ENCODE measurements around the gene ZNF107.

The ZNF107 gene

DNA sequence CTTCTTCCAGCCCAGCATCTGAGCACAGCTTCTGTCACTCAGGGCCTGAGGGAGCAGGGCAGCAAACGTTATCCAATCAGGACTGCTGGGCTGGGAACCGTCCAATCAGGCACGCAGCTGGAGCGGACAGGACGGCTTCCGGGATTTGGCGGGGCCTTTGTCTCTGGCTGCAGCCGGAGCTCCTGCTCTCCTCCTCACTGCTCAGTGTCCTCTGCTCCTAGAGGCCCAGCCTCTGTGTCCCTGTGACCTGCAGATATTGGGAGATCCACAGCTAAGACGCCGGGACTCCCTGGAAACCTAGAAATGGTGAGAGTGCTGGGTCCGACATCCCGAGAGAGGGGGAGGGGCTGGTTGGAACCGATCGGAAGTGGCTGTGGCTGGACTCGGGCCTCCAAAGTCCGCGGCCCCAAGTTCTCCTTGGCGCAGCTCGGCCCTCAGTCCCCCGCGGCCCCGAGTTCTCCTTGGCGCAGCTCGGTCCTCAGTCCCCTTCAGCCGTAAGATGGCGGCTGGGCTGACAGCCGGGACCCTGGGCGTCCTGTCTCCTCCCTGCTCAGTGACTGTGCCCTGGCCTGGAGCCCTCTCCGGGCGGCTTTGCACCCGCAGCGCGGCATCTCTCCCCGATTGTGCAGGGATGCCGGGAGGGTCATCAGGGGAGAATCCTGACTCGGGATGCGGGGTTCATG is at the start of gene ZNF107:
TSS of gene ZNF107 (plus strand) at position 154 of the 683 bp plus-strand sequence. CDS start at position 304, 150 bp downstream.
- DNase-seq (ENCODE audit: low read depth), result peak; percentile 67

DNA sequence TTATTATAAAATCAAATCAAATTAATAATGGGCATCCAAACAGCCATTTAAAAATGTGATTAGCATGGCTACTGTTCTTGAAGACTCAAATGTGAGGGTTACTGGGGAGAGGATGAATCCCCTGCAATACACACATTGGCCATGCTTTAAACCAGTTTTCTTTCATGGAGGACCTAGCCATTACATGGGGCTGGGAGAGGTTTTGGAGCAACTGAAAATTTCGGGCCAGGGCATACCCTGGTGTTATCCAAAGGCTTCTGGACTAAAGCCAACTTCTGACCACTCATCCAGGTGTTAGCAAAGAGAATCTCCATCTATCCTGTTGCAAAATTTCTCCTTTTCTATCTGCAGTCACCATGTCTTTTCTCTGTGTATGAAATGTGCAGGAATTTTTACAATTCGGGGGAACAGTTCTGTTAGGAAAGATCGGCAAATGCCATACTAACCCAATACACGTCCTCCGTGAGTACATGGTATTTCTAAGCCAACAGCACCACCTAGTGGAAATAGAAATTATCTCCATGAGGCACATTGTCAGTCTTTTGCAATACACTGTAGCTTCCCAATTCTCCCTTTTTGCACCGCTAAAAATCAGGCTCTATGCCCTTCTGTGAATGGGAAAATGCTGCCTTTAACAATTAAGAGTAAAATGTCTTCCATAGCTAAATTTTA is 47.0 kb upstream of the ZNF107 start:
- no peak for DNase-seq (ENCODE audit: low read depth)

DNA sequence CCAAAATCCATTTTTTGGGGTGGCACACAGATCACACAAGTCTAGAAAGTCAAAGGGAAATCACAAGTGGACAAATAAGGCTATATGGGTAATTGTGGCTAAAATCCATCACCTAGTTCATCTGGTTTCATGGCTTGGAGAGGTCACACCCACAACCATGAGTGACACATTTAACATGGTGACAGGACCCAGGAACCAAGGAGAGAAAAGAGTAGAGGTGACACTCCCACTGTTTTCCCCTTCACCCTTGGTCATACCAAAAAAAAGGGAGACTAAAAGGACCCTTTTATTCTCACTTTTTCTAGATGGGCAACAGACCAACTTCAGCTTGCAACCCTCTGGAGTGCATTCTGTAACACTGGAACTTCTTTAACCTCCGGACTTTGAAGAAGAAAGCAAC is 46.2 kb upstream of the ZNF107 start:
- DNase-seq (ENCODE audit: low read depth), result no peak

DNA sequence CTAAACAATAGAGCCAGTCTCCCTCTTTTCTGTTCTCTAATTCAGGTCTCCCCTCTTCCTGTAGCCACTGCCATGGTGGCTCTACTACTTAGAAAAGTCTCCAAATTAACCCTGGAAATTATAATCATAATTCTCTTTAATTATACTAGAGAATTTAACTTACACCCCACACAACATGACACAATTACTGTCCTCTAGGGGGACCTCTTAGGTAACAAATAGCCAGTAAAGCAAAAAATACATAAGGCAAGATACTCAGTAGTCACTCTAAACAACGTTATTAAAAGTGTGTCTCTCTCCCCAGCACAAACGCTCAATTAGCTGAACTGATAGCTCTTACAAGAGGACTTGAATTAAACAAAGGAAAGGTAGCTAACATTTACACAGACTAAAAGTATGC is 44.3 kb upstream of the ZNF107 start:
- no peak for DNase-seq (ENCODE audit: low read depth)

DNA sequence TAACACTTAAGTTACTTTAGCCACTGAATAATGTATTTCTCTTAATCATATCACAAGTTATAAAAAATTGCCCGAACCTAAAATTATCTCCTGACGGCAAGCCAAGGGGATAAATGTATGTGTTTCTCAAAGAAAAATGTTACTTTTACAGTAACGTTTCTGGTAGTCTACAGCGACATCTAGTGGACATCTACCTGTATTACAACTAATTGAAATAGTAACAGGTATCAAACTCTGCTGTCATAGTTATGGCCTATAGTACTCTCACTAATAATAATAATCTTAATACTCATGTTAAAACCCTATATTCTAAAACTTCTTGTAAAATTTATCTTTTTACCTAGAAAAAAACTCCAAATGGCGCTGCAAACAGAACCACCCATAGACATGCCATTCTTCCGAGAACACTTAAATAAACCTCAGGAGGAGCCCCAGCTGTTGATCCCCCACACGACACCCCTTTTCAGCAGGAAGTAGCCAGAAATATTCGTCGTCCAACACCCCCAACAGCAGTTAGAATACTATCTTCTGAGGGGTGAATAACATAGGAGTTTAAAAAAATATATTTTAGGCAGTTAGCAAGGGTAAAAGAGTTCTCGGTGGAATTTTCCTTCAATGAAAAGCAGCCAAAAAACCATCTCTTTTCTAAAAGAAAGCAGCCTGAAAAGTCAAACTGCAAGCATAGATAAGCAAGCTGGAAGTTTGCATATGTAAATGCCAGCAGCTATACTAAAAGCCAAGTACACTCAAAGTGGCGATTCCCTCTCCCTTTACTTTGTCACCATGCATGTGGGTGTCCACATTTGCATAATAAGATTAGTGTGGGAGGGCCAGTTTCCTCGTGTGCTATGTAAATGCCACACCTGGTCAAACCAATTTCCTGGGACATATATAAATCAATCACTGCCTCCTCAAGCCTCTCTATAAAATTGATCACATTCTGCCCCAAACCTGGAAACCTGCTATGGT is 40.5 kb upstream of the ZNF107 start:
- DNase-seq (ENCODE audit: low read depth), result no peak

DNA sequence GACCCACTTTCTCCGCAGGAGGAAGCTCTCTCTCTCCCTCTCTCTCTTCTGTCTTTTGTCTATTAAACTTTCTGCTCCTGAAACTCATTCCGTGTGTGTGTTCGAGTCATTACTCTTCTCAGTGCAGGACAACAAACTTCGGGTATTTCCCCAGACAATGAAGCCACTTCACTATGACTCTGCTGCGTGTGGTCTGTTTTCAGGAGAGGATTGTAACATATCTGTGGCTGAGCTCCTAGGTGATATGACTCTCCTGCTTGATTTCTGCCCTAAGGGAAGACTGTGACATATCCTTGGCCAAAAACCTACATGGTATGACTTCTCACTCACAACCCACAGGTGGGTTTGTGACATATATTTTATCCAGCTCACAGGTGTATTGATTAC is 39.9 kb upstream of the ZNF107 start:
- no peak for DNase-seq (ENCODE audit: low read depth)

DNA sequence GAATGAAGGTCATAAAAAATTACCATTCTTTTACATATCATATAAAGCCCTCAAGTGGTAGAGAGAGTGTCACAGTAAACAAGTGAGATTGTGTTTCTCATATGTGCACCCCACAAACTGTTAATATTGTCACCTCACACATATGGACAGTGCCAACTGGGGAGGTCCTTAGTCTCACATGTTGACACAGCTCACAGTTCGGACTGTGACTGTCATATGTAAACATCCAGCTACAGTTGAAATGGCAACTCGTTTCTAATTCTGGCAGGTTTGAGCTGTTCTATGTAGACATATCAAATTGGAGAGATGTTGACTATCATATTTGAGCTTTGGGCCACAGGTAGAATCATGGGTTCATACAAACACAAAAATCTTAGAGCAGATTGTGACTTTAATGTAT is 39.4 kb upstream of the ZNF107 start:
- no peak for DNase-seq (ENCODE audit: low read depth)

DNA sequence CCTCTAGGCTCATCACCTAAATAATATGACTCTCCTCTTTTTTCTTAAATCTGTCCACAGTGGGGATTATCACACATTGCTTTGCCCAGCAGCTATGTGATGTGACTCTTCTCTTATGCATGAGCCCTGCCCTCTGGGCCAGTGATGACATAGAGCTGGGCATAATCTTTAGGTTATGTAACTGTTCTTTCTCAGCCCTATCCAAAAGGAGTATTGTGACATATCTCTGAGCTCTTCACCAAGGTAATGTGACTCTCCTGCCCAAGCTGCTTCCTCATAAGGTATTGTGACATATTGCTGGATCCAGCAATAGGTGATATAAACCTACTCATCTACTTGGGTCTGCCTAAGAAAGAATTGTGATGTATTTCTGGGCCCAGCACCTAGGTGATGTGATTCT is 37.7 kb upstream of the ZNF107 start:
- no peak for DNase-seq (ENCODE audit: low read depth)

DNA sequence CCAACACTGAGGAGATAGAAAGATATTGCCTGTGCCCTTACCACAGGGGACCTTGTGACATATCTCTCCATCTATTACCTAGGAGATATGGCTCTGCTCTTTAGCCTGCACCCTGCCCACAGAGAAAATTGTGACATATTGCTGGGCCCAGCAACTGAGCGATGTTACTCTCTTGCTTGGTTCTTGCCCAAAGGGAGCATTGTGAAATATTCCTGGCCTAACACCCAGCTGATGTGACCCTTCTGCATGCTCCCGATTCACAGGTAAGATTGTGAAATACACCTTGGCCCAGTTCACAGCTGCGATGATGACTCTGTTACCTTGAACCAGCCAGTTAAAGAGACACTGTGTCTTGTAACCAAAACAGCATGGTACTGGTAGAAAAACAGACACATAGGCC is 37.2 kb upstream of the ZNF107 start:
- DNase-seq (ENCODE audit: low read depth), result no peak

DNA sequence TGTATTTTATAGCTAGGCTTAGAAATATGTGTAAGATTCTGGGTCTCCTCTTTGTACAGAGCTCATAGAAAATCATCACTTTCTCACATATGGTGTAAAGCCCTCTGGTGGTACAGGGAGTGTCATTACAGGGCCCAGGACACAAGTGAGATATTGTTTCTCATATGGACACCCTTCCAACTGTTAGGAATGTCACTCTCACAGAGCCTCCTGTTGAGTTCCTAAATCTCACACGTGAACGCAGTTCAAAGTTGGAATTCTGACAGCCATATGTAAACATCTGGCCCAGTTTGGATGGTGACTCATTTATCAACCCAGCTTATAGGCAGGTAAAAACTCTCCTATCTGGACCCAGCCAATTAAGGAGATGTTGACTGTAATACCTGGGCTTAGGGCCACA is 35.4 kb upstream of the ZNF107 start:
- DNase-seq (ENCODE audit: low read depth), result no peak

DNA sequence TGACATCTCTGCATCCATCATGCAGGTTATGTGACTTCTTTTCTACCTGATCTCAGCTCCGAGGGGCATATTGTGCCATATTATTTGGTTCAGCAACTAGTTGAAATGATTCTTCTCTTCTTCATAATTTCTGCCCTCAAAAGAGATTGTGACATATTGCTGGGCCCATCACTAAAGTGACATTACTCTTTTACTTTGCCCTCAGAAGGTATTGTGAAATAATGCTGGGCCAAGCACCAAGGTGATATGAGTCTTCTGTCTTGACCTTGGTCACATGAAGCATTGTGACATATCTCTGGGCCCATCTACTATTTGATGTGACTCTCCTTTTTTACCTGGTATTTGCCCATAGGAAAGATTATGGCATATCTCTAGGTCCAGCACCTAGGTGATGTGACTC is 33.9 kb upstream of the ZNF107 start:
- no peak for DNase-seq (ENCODE audit: low read depth)

DNA sequence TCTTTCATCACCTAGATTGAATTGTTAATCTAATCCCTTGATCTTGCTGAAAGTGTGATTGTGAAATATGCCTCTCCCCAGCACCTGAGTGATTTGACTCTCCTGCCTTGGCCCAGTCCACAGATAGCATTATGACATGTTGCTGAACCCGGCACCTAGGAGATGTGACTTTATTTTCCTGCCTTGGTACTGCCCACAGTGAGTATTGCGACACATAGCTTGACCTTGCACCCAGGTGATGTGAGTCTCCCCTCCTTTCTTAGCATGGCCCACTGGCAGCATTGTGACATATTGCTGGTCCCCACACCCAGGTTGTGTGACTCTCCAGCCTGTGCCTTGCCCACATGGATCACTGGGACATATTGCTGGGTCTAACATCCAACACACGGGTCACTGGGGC is 32.5 kb upstream of the ZNF107 start:
- no peak for DNase-seq (ENCODE audit: low read depth)

DNA sequence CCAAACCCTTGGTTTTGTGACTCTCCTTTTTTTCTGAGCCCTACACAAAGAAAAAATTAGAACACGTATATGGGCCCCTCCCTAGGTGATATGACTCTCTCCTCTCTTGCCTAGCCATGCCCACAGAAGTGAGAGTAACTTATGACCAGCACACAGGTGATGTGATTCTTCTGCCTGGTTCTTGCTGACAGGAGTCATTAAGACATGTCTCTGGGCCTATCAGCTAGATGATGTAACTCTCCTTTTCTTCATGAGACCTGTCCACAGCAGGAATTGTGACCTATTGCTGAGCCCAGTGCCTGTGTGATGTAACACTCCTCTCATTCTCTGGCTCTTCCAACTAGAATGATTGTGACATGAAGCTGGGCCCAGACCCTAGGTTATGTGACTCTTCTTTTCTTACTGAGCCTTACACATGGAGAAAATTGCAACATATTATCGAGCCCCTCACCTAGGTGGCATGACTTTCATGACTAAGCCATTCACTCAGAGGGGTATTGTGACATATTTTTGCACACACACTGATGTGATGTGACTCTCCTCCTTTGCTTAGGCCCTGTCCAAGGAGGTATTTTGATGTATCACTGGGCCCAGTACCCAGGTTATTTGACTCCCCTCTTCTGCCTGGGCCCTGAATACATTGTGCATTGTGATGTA is 31.4 kb upstream of the ZNF107 start:
- DNase-seq (ENCODE audit: low read depth), result no peak

DNA sequence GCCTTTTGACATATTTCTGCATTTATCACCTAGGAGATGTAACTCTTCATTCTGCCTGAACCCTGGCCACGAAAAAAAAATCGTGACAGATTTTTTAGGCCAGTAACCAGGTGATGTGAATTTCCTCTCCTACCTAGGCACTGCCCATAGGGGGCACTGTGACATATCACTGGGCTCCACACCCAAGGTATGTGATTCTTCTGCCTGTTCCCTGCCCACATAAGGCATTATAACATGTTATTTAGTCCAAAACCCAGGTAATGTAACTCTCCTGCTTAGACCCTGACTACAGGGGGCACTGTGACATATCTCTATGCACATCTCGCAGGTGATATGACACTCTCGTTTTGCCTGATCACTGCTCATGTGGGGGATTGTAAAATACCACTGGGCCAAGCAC is 29.5 kb upstream of the ZNF107 start:
- no peak for DNase-seq (ENCODE audit: low read depth)

DNA sequence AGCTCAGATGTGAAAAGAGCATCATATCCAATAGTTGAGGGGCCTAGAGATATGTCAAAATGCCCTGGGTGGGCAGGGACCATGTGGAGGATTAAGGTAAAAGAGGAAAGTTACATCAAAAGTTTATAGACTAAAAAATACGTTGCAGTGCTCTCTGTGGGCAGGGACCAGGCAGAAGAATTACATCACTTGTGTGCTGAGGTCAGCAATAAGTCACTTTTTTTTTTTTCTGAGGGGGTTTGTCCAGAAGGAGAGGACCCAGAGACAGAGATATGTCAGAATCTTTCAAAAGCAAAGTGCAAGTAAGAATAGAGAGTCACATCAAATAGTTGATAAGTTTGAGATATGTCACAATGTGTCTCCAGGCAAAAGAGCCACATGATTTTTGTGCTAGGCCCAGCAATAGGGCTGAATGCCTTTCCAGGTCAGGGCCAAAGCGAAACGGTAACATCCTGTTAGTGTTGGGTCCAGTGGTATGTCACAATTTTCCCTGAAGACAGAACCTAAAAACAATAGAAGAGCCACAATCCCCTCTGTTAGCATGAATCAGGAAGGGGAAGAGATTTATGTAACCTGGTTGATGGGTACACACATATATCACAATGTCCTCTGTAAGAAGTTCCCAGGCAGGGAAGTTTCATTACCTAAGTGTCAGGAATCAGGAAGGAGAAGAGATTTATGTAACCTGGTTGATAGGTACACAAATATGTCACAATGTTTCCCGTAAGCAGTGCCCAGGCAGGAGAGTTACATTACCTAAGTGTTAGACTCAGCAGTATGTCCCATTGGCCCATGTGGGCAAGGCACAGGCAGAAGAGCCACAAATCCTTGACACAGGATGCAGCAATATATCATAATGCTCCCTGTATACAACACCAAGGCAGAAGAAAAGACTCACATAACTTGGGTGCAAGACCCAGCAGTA is 28.1 kb upstream of the ZNF107 start:
- DNase-seq (ENCODE audit: low read depth), result no peak

DNA sequence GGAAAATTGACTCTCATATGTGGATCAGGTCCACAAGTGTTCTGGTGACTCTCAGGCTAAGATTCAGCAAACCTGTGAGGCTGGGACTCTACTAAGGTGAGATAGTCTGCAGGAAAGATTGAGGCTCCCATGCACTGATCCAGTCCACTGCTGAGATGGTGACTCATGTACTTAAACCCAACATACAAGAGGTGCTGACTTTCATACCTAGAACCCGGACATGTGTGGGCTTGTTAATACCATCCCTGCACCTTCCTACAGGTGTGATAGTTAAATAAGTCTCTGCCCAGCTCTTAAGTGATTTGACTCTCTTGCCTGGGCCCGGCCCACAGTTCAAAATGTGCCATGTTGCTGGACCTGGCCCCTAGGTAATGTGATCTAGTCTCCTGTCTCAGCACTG is 27.1 kb upstream of the ZNF107 start:
- DNase-seq (ENCODE audit: low read depth), result no peak

DNA sequence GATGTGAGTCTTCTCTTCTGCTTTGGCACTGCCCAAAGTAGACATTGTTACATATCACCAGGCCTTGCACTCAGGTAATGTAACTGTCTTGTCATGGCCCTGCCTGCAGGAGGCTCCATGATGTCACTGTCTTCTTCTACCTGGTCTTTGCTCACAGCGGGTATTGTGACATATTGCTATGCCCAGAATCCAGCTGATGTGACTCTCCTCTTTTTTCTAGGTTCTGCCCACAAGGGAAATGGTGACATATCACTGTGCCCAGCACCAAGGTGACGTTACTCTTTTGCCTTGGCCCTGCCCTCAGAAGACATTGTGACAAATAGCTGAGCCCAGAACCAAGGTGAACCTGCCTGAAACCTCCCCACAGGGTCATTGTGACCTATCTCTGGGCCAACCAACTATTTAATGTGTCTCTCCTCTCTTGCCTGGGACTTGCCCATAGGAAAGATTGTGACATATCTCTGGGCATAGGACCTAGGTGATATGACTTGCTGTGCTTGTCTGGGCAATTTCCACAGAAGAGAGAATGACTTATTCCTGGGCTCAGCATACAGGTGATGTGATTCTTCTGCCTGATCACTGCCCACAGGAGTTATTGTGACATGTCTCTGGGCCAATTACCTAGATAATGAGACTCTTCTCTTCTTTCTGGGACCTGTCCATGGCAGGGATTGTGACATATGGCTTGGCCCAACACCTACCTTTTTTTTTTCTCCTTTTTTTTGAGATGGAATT is 26.5 kb upstream of the ZNF107 start:
- no peak for DNase-seq (ENCODE audit: low read depth)

DNA sequence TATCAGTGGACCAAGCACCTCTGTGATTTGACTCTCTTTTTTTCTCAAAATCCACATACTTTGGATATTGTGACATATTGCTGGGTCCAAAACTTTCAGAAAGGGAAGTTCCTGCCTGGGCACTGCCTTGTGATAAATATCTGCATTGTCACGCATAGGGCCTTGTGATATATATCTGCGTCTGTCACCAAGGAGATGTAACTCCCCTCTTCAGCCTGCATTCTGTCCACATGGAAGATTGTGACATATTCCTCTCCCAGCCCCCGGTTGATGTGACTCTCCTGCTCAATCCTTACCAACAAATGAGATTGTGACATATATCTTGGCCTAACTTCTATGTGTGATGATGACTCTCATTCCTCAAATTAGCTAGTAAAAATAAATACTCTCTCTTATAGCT is 25.4 kb upstream of the ZNF107 start:
- no peak for DNase-seq (ENCODE audit: low read depth)

DNA sequence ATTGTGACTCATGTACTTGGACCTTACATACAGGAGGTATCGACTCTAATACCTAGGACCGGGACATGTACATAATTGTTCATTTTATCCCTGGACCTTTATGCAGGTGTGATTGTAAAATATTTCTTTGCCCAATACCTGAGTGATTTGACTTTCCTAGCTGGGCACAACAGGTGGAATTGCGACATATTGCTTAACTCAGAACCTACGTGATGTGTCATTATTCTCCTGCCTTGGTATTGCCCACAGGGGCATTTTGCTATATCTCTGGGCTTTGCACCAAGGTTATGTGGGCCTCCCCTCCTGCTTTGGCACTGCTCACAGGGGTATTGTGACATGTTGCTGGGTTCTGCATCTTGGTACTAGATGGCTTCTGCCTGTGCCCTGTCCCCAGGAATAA is 23.9 kb upstream of the ZNF107 start:
- DNase-seq (ENCODE audit: low read depth), result no peak

DNA sequence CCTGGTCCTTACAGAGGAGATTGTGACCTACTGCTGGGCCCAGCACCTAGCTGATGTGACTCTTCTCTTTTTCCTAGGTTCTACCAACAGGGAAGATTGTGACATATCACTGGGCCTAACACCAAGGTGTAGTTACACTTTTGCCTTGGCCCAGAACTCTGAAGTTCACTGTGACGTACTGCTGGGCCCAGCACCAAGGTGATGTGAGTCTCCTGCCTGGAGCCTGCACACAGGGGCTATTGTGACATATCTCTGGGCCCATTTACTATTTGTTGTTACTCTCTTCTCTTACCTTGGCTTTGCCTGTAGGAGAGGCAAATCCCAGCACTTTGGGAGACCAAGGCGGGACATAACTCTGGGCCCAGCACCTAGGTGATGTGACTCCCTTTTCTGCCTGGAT is 23.1 kb upstream of the ZNF107 start:
- no peak for DNase-seq (ENCODE audit: low read depth)

DNA sequence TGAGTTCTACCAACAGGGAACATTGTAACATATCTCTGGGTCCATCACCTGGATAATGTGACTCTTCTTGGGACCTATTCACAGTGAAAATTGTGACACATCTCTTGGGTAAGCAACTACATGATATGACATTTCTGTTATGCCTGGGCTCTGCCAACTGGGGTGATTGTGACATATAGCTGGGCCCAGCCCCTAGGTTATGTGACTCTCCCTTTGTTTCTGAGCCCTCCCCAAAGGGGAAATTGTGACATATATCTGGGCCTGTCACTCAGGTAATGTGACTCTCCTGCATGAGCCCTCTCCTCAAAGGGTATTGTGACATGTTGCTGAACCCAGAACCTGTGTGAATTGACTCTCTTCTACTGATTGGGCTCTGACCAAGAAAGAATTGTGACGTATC is 22.4 kb upstream of the ZNF107 start:
- DNase-seq (ENCODE audit: low read depth), result no peak
